Measurements from ENCODE around the gene ANXA2. TPM values are rescaled to one million over a fixed set of nuclear protein-coding genes. Genes with fewer than 3 reads are reported as not detected.

ANXA2 gene
- total and polyA plus RNA-seq, 2 donors from 2014 or later: 383 to 867 TPM

DNA sequence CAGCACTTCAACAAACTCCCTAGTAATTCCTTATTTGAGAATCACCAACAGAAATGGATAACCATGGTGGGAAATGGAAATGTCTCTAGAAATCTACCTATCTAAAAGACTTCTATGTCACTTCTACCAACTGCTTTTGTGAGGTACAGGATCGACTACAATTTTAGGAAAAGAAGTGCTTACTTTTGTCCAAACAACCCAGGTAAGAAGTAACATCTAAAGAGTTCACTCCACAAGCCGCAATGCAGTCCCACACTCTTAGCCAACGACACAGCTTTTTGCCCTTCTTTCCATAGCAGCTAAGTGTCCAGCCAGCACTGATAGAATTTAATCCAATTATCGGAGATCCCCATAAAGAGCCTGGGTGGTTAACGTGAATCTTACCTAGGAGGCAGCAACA, 28.1 kb downstream of the ANXA2 start:
- TF ChIP-seq, protein P1, sequence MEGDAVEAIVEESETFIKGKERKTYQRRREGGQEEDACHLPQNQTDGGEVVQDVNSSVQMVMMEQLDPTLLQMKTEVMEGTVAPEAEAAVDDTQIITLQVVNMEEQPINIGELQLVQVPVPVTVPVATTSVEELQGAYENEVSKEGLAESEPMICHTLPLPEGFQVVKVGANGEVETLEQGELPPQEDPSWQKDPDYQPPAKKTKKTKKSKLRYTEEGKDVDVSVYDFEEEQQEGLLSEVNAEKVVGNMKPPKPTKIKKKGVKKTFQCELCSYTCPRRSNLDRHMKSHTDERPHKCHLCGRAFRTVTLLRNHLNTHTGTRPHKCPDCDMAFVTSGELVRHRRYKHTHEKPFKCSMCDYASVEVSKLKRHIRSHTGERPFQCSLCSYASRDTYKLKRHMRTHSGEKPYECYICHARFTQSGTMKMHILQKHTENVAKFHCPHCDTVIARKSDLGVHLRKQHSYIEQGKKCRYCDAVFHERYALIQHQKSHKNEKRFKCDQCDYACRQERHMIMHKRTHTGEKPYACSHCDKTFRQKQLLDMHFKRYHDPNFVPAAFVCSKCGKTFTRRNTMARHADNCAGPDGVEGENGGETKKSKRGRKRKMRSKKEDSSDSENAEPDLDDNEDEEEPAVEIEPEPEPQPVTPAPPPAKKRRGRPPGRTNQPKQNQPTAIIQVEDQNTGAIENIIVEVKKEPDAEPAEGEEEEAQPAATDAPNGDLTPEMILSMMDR (IDR thresholded peaks at IDR 0.05; ENCODE audit: borderline replicate concordance, extremely low read depth, insufficient read depth): no peak
- Histone ChIP-seq H3K4me3 (ENCODE audit: low read length in 3 of 3) (no peak overlapping the region), H3K4me1 (ENCODE audit: control insufficient read depth in 2 of 3, insufficient read depth in 2 of 3, low read depth in 1 of 3, low read length in 3 of 3) (peaks cover 0 to 13% (median 5%) of the 10 kb centered on the region in 3 donors), H3K9me3 (ENCODE audit: control insufficient read depth in 2 of 3, insufficient read depth in 1 of 3, low read length in 3 of 3) (no peaks in the 10 kb centered on the region), H3K9ac (ENCODE audit: low read length in 3 of 3) (no peak overlapping the region), H3K36me3 (ENCODE audit: control insufficient read depth in 2 of 3, insufficient read depth in 3 of 3, low read length in 3 of 3) (peaks cover 0 to 4% (median 0%) of the 10 kb centered on the region in 3 donors), H3K27me3 (ENCODE audit: control insufficient read depth, insufficient read depth, low read length) (no peaks in the 10 kb centered on the region), H3K27ac (ENCODE audit: low read depth in 2 of 2, low read length in 2 of 2) (no peak overlapping the region)
- no peak for FAIRE-seq
- intact Hi-C loops (cut with DNase I): no loop called here
- DNase-seq: no peak

DNA sequence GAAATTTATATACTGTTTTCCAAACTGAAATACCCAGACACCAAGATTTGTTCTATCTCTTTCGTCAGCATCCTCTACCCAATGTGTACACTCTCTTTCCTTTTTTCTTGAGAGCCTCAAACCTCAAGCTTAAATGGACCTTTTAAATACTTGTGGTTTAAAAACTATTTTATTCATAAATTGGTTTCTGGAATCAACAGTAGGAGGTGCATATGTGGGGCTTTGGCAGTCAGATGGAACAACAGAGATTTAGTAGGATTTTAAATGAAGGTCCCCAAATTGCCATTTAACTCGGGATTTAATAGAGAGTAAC, 33.2 kb downstream of the ANXA2 start:
- Histone ChIP-seq H3K9me3 (ENCODE audit: control insufficient read depth in 2 of 3, insufficient read depth in 1 of 3, low read length in 3 of 3) (no peaks in the 10 kb centered on the region), H3K36me3 (ENCODE audit: control insufficient read depth in 2 of 3, insufficient read depth in 3 of 3, low read length in 3 of 3) (peaks cover 0 to 7% (median 0%) of the 10 kb centered on the region in 3 donors), H3K27ac (ENCODE audit: low read depth in 2 of 2, low read length in 2 of 2) (no peak overlapping the region)

GRCh38 chr15:60363903-60364611, 33.7 kb downstream of the ANXA2 start:
- intact Hi-C loops (cut with DNase I): no loop called here
- peaks cover 0 to 7% (median 0%) of the 10 kb centered on the region in 3 donors for H3K36me3 ChIP-seq (ENCODE audit: control insufficient read depth in 2 of 3, insufficient read depth in 3 of 3, low read length in 3 of 3)
- no peak for FAIRE-seq

More for the DNA sequence above, 33.2 kb downstream of the ANXA2 start:
- Histone ChIP-seq H3K27me3 (ENCODE audit: control insufficient read depth, insufficient read depth, low read length) (no peaks in the 10 kb centered on the region), H3K4me1 (ENCODE audit: control insufficient read depth in 2 of 3, insufficient read depth in 2 of 3, low read depth in 1 of 3, low read length in 3 of 3) (peaks cover 0 to 6% (median 3%) of the 10 kb centered on the region in 3 donors), H3K4me3 (ENCODE audit: low read length in 3 of 3) (no peak overlapping the region), H3K9ac (ENCODE audit: low read length in 3 of 3) (no peak overlapping the region)
- TF ChIP-seq, protein P1 (IDR thresholded peaks at IDR 0.05; ENCODE audit: borderline replicate concordance, extremely low read depth, insufficient read depth): no peak
- DNase-seq (no peak), FAIRE-seq (no peak)
- intact Hi-C loops (cut with DNase I): no loop called here

More at GRCh38 chr15:60363903-60364611, 33.7 kb downstream of the ANXA2 start:
- Histone ChIP-seq H3K4me3 (ENCODE audit: low read length in 3 of 3) (no peak overlapping the region), H3K27me3 (ENCODE audit: control insufficient read depth, insufficient read depth, low read length) (no peaks in the 10 kb centered on the region), H3K9ac (ENCODE audit: low read length in 3 of 3) (no peak overlapping the region), H3K4me1 (ENCODE audit: control insufficient read depth in 2 of 3, insufficient read depth in 2 of 3, low read depth in 1 of 3, low read length in 3 of 3) (peaks cover 0 to 6% (median 3%) of the 10 kb centered on the region in 3 donors), H3K9me3 (ENCODE audit: control insufficient read depth in 2 of 3, insufficient read depth in 1 of 3, low read length in 3 of 3) (no peaks in the 10 kb centered on the region), H3K27ac (ENCODE audit: low read depth in 2 of 2, low read length in 2 of 2) (no peak overlapping the region)
- DNase-seq: no peak
- TF ChIP-seq, protein P1 (IDR thresholded peaks at IDR 0.05; ENCODE audit: borderline replicate concordance, extremely low read depth, insufficient read depth): no peak
